Measurements from ENCODE around the gene SLC4A11.
"Not testable (repeated sequence)": the region's sequence is repeated elsewhere in the genome, so short reads cannot be mapped to it uniquely, and the experiment has no call there.

SLC4A11 gene

DNA sequence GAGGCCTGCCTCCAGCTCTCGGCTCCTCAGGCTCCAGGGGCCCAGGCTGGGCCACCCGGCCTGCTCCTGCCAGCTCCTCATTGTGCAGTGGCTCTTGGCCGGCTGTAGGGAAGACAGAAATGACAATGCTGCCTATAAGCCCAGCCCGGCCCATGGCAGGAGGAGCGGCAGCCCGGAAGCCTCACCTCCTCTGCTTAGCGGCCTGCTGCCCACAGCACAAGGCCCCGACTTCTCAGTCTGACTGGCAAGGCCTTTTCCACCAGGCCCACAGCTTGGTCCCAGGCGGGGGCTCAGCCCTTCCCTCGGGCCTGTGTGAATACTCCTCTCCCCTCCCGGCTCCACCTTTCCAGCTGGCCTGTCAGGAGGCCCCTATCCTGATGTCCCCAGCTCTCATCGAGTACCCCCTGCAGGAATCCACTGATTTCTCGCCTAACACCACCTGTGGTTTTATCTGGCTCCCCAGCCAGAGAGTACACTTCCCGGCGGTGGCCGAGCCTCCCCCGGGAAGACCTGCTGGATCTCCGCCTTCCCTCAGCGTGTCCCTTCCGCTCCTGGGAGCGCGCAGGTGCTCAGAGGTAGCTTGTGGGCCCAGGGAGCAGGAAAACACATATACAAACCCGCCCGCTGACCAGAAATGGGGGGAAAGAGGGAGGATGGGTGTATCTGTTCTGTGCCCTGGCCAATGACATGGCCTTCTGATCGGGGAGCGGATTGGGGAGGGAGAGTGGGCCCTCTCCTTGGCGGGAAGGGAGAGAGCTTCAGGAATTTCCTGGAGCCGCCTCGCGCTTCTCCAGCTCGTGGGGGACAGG lies 35.5 kb downstream of the SLC4A11 start:
- DNase-seq (ENCODE audit: low spot score) = no peak

DNA sequence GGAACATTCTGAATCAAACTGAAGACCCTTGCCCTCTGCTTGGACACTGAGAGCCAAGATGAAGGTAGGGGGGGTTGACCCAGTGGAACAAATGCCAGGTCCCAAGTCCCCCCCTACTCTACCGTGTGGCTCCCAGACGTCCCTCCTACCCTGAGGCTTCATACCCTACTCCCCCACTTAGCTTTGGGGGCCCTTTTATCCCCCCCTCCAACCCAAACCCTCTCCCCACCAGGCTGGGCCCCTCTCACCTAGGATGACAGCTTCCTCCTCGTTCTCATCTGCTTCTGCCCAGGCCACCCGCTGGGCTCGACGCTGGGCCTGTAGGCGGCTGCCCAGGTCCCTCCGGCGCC lies 36.0 kb downstream of the SLC4A11 start:
- DNase-seq (ENCODE audit: low spot score) = no peak

DNA sequence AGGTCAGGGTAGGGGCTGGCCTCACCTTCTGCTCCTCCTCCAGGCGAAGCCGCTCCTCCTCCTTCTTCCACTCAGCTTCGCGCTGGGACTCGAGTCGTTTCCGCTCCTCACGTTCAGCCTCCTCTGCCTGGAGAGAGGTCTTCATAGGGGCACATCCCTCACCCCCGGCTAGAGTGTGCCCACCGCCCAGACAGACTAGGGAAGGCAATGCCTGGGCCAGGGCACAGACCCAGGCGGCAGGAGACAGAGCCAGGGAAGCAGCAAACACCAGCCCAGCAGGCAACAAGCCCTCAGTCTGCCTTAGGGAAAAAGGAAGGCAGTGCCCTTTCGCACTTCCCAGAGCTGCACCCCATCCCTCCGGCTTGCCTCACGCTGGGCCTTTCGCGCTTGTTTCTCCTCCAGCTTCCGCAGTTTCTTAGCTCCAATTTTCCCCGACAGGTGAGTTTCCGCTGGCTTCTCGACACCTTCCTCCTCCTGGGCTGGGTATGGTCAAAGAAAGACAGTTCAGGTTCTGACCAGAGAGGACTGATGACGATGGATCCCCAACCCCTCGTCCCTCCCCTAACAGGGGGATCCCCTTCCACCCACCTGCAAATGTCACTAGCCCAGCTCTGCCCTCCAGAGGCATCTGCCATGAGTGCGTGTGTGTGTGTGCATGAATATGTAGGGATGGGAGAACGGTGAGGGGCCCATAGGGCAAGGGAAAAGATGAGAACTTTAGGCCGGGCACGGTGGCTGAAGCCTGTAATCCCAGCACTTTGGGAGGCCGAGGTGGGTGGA lies 38.8 kb downstream of the SLC4A11 start:
- DNase-seq (ENCODE audit: low spot score) = no peak

DNA sequence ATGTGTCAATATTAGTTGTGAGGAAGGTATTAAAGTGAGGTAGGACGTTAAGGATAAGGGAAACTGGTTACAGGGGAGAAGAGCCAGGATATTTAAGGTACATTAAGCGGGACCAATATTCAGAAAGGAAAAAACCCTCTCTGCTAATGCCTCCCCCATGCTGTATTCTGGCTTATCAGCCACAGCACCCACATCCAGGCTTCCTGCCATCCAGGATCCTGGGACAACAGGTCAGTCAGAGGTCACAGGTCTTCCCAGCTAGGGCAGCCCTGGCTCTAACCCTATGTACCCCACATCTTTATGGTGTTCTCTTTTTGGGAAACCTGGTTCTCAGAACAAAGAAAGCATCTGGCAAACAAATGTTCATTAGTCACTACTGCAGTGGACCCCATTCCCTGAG lies 39.8 kb downstream of the SLC4A11 start:
- no peak for DNase-seq (ENCODE audit: low spot score)

DNA sequence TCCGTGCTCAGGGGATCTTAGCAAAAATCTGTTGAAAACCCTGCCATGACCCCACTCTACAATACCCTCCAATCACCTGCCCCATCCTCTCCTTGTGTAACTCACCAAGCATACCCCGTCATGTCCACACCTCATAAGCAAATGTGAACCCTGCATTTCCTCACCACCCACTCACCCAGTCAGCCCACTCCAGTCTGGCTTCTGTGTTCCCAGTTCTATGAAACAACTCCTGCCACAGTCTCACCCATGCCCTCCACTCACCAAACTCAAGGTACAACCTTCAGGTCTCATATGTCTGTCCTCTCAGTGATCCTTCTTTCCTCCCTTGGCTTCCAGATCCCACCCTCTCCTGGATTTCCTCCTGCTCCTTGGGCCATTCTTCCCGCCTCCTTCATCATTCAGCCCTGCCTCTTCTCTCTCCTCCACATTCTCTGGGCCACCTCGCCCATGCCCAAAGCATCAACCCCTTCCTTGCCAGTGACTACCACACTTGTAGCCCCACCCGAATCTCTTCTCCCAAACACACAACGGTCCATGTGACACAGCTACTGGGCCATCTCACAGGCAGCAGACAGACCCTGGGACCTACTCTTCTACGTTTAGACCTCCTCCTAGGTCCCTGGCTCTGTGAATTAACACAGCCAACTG lies 43.3 kb downstream of the SLC4A11 start:
- no peak for DNase-seq (ENCODE audit: low spot score)

DNA sequence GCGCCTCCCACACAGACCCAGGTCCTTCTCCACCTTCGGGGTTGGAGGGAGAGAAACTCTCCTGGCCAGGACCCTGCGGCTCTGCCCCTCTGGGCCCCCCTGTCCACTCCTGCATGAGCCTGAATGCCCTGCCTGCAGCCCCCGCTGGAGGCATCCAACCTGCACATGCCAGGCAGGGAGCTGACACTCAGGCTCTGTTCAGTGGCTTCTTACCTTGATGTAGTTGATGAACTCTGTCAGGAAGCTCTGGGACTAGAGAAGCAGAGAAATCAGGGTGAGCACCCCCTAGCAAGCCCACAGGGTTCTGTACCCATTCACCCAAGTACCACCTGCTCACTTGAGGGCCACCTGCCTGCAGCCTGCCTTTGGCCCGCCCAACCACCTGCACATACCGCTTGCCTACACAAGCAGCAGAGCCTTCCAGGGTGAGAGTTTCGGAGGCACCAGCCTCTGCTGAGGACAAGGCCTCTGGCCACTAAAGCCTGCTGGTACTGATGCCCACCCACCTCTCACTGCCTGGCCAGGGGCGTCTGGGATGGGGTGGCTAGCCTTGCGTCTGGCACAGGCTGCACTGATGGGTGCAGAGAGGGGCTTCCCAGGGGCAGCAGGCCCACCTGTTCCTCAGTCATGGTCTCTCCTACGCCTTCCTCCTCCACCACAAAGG lies 44.2 kb downstream of the SLC4A11 start:
- no peak for DNase-seq (ENCODE audit: low spot score)

DNA sequence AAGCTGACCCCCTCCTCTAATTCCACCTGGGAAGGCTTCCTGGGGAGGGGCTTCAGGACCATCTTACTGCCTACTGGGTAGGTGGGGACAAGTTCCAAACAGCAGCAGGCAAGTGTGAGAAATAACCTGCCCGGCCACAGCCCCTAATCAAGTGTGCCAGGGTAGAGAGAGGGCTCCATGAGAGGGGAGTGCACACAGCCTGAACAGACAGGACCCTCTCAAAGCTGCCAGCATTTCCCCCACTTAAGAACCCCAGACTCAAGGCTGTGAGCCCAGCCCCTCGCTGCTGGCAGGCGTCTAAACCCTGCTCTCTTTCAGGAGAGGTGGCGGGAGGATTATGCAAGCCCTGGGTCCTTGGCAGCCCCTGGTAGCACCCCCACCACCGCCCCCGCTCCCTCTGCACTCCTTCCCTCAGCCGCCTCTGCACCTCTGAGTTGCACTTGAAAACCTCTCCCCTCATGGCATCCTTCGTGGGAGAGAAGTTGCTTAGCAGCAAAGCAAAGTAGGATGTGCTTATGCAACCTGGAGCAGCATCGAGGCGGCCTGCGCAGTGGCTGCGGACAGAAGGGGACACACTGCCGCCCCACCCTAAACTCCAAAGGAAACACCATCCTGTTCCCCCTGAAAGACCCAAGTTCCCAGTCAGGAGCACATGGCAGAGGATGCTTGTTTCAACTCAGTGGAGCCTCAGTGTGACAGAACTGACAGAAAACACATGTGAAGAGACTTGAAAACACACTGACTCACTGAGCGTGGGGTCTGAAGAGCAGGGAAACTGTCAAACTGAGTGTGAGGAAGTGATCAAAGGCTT lies 45.0 kb downstream of the SLC4A11 start:
- DNase-seq (ENCODE audit: low spot score) = no peak

DNA sequence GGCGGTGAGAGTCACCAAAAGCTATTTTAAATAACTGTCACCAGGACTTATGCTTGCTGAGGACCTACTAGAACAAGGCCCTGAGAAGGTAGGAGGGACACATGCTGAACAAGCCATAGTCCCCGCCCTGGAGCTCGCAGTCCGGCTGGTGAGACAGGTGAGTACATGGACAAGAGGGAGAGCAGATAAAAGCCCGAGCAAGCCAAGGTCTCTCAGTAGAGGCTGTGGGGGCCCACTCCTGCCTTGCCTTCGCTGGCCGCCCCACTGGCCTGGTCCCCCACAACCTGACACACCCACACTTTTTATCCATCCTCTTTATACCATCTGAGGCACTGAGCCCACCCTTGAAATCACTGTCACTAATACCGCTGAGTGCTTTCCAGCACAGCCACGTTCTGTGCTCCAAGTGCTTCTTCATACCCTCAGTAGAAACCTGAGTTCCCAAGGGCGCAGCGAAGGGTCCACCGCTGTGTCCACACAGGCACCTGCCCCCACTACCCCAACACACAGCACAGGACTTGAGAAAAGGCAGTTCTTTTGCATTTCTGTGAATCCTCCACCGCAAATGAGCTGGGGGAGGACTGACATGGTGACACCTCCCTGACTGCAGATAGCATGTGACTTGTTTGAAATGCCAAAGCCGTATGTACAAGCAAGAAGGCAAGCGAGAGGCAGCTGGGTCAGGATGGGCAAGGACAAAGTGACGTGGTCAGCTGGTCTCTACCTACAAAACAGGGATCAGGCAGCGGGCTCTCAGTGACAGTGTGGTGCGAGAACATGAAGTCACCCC lies 46.6 kb downstream of the SLC4A11 start:
- DNase-seq (ENCODE audit: low spot score) = no peak

DNA sequence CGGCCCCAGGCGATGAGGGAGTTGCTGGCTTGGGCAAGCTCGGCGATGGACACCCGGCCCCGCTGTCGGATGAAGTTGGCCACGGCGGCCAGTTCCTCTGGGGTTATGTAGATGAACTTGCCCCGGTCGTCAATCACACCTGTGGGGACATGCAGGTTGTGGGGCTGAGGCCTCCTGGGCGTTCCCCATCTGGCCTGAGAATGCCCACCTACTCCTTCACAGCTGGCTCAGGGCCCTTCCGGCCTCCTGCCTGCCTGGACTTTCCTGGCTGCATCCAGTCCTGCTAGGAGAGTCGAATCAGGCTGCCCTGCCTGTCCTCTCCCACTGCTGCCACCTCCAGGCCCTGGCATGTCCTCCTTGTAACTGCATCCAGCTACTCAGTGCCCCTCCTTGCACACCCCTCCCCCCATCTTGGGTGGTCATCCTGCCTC lies 48.3 kb downstream of the SLC4A11 start:
- no peak for DNase-seq (ENCODE audit: low spot score)

DNA sequence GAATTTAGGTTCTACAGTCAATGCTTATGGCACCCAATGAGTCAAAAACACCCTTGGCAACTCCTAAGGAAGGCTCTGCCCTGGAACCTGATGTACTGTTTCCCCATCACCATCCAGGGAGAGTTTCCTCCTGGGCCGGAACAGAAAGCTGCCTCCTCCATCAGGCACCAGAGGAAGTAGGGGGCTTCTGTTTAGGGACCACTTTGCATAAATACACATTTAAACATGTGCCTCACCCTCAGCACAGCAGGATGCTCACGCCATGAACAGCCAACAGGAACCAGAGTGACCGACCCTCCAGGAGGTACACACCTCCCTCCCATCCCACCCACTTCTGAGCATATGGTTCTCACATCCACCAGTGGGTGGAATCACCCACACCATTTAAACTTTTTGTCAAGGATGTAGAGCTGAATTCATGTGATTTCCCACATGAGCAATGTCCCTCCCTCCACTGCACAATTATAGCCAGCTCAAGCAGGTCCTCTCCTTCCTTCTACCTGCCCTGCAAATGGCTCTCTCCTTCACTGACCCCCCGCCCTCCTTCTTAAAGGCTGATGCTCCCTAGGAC lies 49.3 kb downstream of the SLC4A11 start:
- DNase-seq (ENCODE audit: low spot score) = no peak

DNA sequence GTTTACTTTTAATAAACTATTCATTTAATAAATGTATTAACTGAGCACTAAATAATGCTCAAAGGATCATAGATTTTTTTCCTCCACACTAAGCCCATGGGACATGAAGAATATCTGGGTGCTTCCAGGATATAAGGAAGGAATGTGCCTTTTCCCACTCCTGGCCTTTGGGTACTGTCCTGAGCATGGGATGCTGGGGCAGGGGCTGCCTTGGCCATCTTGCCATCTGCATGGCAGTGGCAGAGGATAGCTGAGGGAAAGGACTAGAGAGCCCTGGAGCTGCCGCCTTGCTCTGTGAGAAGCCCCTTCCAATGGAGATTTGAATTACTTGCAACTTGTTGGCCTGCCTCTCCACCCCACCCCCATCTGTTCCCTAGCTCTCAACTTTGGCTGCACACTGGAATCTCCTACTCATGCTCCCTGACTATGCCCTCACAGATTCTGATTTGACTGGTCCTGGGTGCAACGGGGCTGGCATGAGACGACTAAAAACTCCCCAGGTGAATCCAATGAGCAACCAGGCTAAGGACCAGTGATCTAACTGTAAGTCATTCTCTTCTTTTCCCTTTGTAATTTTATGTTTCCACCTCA lies 50.1 kb downstream of the SLC4A11 start:
- no peak for DNase-seq (ENCODE audit: low spot score)

DNA sequence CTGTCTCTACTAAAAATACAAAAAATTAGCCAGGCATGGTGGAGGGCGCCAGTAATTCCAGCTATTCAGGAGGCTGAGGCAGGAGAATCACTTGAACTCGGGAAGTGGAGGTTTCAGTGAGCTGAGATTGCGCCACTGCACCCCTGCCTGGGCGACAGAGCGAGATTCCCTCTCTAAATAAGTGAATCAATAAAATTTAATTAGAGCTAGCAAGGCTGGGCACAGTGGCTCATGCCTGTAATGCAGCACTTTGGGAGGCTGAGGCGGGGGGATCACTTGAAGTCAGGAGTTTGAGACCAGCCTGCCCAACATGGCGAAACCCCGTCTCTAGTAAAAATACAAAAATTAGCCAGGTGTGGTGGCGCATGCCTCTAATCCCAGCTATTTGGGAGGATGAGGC lies 51.1 kb downstream of the SLC4A11 start:
- DNase-seq (ENCODE audit: low spot score) = not testable (repeated sequence)

DNA sequence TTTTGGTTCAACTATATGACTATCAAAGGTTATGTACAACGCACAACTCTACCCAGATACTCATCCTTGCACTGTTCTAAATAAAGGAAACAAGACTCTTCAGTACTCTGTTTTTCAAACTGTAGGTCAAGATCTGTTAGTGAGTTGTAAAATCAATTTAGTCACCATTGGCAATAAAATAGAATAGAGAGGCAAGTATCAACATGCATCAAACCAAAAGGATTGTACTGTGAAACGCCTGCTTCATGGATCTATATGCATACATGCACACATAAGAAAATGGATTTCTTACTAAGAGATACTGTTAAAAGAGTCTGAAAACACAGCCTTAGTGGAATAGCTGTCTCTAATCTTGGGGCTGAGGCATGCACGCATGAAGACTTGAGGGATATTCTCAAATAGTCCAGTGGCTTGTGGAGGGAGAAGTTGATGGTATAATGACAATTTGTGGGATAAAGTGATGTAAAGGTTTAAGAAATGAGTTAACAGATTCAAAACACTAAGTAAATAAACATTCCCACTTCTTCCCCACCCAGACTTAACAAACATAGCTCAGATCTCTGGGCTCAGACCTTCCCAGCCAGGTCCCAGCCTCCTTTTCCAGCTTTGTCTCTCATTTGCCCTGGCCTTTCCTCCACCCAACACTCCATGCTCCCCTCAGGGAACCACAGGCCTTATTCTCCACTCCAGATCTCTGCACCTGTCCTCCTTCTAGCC lies 54.9 kb downstream of the SLC4A11 start:
- no peak for DNase-seq (ENCODE audit: low spot score)

DNA sequence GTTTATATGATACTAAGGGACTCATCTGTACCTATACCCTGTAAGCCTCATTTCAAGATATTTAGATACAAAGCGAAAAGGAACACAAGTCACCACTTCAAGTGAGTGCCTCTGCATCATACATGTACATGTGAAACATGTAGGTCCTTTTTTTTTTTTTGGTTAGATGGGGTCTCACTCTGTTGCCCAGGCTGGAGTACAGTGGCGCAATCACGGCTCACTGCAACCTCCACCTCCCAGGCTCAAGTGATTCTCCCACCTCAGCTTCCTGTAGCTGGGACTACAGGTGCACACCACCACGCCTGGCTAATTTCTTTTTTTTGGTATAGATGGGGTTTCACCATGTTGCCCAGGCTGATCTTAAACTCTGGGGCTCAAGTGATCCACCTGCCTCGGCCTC lies 56.6 kb downstream of the SLC4A11 start:
- DNase-seq (ENCODE audit: low spot score) = not testable (repeated sequence)

DNA sequence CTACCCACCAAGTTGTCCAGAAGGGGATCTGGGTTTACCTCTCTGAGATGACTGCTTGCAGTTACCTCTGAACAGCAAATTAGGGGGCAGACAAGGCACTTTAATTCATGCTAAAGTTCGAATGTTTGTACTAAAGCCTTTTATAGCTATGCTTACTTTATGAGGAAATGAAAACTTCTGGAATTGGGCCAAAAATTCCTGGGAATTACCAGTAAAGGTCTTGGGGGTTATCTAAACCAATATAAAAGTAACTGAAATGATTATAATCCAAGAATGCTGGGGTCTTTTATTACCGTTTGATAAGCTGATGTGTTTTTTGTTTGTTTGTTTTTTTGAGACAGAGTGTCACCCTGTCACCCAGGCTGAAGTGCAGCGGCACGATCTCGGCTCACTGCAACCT lies 57.7 kb downstream of the SLC4A11 start:
- DNase-seq (ENCODE audit: low spot score) = no peak

DNA sequence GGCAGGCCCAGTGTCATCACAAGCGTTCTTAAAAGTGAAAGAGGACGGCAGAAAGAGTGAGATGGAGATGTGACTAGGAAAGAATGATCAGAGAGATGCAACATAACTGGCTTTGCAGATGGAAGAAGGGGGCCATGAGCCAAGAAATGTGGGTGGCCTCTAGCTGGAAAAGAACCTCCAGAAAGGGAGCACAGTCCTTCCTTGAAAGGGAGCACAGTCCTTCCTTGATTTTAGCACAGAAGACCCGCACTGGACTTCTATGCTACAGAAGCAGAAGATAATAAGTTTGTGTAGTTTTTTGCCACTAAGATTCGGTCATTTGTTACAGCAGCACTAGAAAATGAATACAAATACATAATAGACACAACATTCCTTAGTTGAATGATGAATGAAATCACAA lies 58.7 kb downstream of the SLC4A11 start:
- DNase-seq (ENCODE audit: low spot score) = no peak

DNA sequence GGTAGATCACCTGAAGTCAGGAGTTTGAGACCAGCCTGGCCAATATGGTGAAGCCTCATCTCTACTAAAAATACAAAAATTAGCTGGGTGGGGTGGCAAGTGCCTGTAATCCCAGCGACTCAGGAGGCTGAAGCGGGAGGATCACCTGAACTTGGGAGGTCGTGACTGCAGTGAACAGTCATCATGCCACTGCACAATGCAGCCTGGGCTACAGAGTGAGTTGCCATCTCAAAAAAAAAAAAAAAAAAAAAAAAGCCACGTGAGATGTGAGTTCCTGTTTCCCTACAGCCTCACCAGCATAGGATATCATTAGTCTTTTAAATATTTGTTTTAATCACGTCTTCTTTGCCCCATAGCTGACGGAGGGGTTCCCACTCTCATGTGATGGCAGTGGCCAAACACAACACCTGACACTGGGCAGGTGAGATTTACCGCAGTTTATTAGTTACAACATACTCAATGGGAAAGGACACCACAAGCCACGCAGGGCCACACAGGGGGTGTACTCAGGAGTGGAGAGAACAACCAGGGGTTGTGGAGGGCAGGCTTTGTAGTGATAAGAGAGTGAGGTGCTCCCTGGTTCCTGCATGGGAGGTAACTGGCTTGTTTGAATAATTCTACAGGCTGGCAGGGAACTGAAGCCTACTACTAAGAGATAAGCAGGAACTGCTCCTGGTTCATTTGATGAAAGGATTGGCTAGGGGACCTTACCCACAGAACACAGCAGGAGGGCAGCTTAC lies 61.1 kb downstream of the SLC4A11 start:
- DNase-seq (ENCODE audit: low spot score) = no peak

Measured in HuH-7.5 (cell line).